Trophoblast cell (in vitro differentiated cells and primary cell): ENCODE data around the gene GRIN2C.
A peak's percentile ranks its signal among the peaks of the same experiment; 100 is the strongest.

Experiments used
- DNase-seq, 2 donors: peaks; one replicate each; pipeline ENCODE4 v3.0.0-alpha.2; 2016
- H2AFZ ChIP-seq: 2 replicates; pipeline ENCODE4 v1.6.1; 2013; ENCODE audit warnings: low read length, moderate library complexity, mild to moderate bottlenecking; ENCODE audit not compliant: insufficient read depth, poor library complexity
- H2AK5ac ChIP-seq: 2 replicates; pipeline ENCODE4 v1.6.1; 2013; ENCODE audit warnings: mild to moderate bottlenecking, low read length
- H2BK120ac ChIP-seq: 2 replicates; pipeline ENCODE4 v1.6.1; 2013; ENCODE audit warnings: low read length, mild to moderate bottlenecking, moderate library complexity; ENCODE audit not compliant: insufficient read depth, poor library complexity
- H2BK12ac ChIP-seq: 2 replicates; pipeline ENCODE4 v1.6.1; 2013; ENCODE audit warnings: mild to moderate bottlenecking, low read length, moderate library complexity
- H2BK5ac ChIP-seq: 2 replicates; pipeline ENCODE4 v1.6.1; 2013; ENCODE audit warnings: low read length, low read depth, moderate library complexity, mild to moderate bottlenecking; ENCODE audit not compliant: poor library complexity
- H3K14ac ChIP-seq: 2 replicates; pipeline ENCODE4 v1.6.1; 2013; ENCODE audit warnings: mild to moderate bottlenecking, low read length
- H3K18ac ChIP-seq: 2 replicates; pipeline ENCODE4 v1.6.1; 2013; ENCODE audit warnings: mild to moderate bottlenecking, low read length
- H3K23ac ChIP-seq: 2 replicates; pipeline ENCODE4 v1.6.1; 2013; ENCODE audit warnings: low read length
- H3K27ac ChIP-seq: 2 replicates; pipeline ENCODE4 v1.5.1; 2013; ENCODE audit warnings: low read depth, mild to moderate bottlenecking, inconsistent platforms, low read length, moderate library complexity
- H3K27me3 ChIP-seq: 2 replicates; pipeline ENCODE4 v1.6.1; 2013; ENCODE audit warnings: inconsistent platforms, mild to moderate bottlenecking, low read length, moderate library complexity; ENCODE audit not compliant: insufficient read depth
- H3K36me3 ChIP-seq, 2 experiments: 1 replicate in 1 of 2; 2 replicates in 1 of 2; pipeline ENCODE4 v1.6.1; 2013; ENCODE audit warnings: low read length in 2 of 2, mild to moderate bottlenecking in 2 of 2, moderate library complexity in 1 of 2; ENCODE audit not compliant: insufficient read depth in 2 of 2, control insufficient read depth in 1 of 2
- H3K4ac ChIP-seq: 2 replicates; pipeline ENCODE4 v1.6.1; 2013; ENCODE audit warnings: low read depth, mild to moderate bottlenecking, low read length, moderate library complexity
- H3K4me1 ChIP-seq, 2 experiments: 1 replicate in 1 of 2; 2 replicates in 1 of 2; pipeline ENCODE4 v1.6.1; 2013; ENCODE audit warnings: low read length in 2 of 2, mild to moderate bottlenecking in 2 of 2, moderate library complexity in 1 of 2; ENCODE audit not compliant: insufficient read depth in 2 of 2, control insufficient read depth in 1 of 2
- H3K4me2 ChIP-seq: 2 replicates; pipeline ENCODE4 v1.6.1; 2013; ENCODE audit warnings: inconsistent platforms, mild to moderate bottlenecking, low read length, moderate library complexity
- H3K4me3 ChIP-seq: 2 replicates; pipeline ENCODE4 v1.5.1; 2013; ENCODE audit warnings: mild to moderate bottlenecking, low read depth, low read length, inconsistent platforms
- H3K79me1 ChIP-seq: one replicate; pipeline ENCODE4 v1.6.1; 2013; ENCODE audit warnings: low read length
- H3K79me2 ChIP-seq: 2 replicates; pipeline ENCODE4 v1.6.1; 2013; ENCODE audit warnings: low read length, mild to moderate bottlenecking; ENCODE audit not compliant: control insufficient read depth, insufficient read depth, poor library complexity
- H3K9ac ChIP-seq: 2 replicates; pipeline ENCODE4 v1.6.1; 2013; ENCODE audit warnings: mild to moderate bottlenecking, low read length
- H3K9me3 ChIP-seq: 2 replicates; pipeline ENCODE4 v1.6.1; 2013; ENCODE audit warnings: low read depth, mild to moderate bottlenecking, control low read depth, inconsistent platforms, low read length; ENCODE audit not compliant: insufficient read depth
- H4K12ac ChIP-seq: 2 replicates; pipeline ENCODE4 v1.6.1; 2013; ENCODE audit warnings: low read depth, mild to moderate bottlenecking, low read length, moderate library complexity
- H4K8ac ChIP-seq: 2 replicates; pipeline ENCODE4 v1.6.1; 2013; ENCODE audit warnings: low read depth, mild to moderate bottlenecking, low read length, moderate library complexity
- H4K91ac ChIP-seq: one replicate; pipeline ENCODE4 v1.6.1; 2013; ENCODE audit warnings: low read depth, mild to moderate bottlenecking, low read length, moderate library complexity
- WGBS: extraction: QIAGEN DNeasy Blood & Tissue Kit; methylation state at CpG from one replicate; pipeline ENCODE4 v1.1.7; 2013; ENCODE audit warnings: missing lambda C conversion rate; ENCODE audit not compliant: insufficient read length, insufficient coverage; ENCODE audit errors: extremely low coverage; 5-methylcytosine and 5-hydroxymethylcytosine counted together

Gene GRIN2C

DNA sequence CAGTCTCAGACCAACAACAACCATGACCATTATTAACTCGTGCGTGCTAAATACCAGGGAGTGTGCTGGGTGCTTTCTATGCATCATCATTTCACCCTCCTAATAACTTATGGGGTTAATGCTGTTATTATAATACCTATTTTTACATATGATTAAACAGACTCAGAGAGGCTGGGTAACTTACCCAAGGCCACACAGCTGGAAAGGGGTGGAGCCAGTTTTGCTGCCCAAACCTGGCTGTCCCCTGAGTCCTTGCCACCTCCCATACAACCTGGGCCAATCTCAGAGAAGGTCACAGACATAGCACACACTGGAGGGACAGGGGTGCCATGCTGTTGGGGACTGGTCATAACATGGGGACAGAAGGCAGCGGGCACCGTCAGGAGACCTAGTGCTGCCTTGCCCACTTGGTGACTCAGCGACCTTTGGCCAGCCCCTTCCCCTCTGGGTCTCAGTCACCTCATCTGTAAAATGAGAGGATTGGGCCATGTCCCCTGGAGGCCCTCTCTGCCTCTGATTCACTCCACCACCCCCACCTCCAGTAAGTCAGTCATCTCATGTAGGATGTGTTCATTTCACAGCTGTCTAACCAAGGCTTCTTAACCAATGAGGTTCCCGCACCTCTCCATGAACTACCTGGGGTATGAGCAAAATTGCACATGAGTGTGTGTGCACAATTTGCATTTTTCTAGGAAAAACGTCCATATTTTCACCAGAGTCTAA is 45.2 kb upstream of the GRIN2C start:
- no peaks in the 10 kb centered on the region for H3K79me2 ChIP-seq
- H2BK120ac ChIP-seq, result no peak overlapping the region
- WGBS, result no CpG with 5 or more reads among the region's 7 CpGs
- DNase-seq, result no peak
- H3K9me3 ChIP-seq, result peaks cover 7% of the 10 kb centered on the region
- H2BK12ac ChIP-seq, result no peak overlapping the region
- no peak overlapping the region for H2AK5ac ChIP-seq
- no peak overlapping the region for H2BK5ac ChIP-seq
- H3K36me3 ChIP-seq, result no peaks in the 10 kb centered on the region
- peak overlapping the region; percentile 3 for H3K9ac ChIP-seq
- no peak overlapping the region for H3K4ac ChIP-seq
- no peak overlapping the region for H3K27ac ChIP-seq
- no peak overlapping the region for H4K8ac ChIP-seq
- no peaks in the 10 kb centered on the region for H3K27me3 ChIP-seq
- H3K4me1 ChIP-seq, result peaks cover 8 to 16% of the 10 kb centered on the region in 2 experiments
- H4K91ac ChIP-seq, result no peak overlapping the region
- no peak overlapping the region for H4K12ac ChIP-seq
- H3K14ac ChIP-seq, result no peak overlapping the region
- H3K23ac ChIP-seq, result peak overlapping the region; percentile 24
- no peak overlapping the region for H3K4me2 ChIP-seq
- H3K79me1 ChIP-seq, result peaks cover 6% of the 10 kb centered on the region
- H3K4me3 ChIP-seq, result no peak overlapping the region
- H2AFZ ChIP-seq, result no peak overlapping the region
- no peak overlapping the region for H3K18ac ChIP-seq

DNA sequence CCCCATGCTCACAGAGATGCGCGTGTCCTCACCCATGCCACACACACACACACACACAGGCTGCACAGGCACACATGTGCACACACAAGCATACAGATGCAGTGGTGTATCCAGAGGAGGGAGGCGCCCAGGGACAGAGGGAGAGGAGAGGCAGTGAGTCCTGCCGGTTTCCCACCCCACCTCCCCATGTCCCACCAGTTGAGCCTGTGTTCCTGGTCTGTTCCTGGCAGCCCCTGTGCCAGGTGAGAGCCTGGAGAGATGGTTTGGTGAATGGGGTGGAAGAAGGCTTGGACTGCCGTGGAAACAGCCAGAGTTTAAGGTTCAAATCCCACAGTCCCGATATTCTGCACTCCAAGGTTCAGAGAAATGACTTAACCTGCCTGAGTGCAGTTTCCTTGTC is 44.0 kb upstream of the GRIN2C start:
- Histone ChIP-seq H2BK5ac (no peak overlapping the region), H3K27ac (no peak overlapping the region), H2BK12ac (no peak overlapping the region), H4K8ac (no peak overlapping the region), H3K4me2 (no peak overlapping the region), H2AFZ (no peak overlapping the region), H3K4ac (no peak overlapping the region), H2BK120ac (no peak overlapping the region), H3K23ac (no peak overlapping the region), H3K79me2 (no peaks in the 10 kb centered on the region), H3K9ac (no peak overlapping the region), H3K4me1 (peaks cover 4 to 12% of the 10 kb centered on the region in 2 experiments), H3K27me3 (no peaks in the 10 kb centered on the region), H3K36me3 (no peaks in the 10 kb centered on the region), H3K79me1 (peaks cover 6% of the 10 kb centered on the region), H2AK5ac (no peak overlapping the region), H4K91ac (no peak overlapping the region), H4K12ac (no peak overlapping the region), H3K14ac (no peak overlapping the region), H3K4me3 (no peak overlapping the region), H3K18ac (no peak overlapping the region), H3K9me3 (peaks cover 7% of the 10 kb centered on the region)
- WGBS, result no CpG with 5 or more reads among the region's 6 CpGs
- no peak for DNase-seq

DNA sequence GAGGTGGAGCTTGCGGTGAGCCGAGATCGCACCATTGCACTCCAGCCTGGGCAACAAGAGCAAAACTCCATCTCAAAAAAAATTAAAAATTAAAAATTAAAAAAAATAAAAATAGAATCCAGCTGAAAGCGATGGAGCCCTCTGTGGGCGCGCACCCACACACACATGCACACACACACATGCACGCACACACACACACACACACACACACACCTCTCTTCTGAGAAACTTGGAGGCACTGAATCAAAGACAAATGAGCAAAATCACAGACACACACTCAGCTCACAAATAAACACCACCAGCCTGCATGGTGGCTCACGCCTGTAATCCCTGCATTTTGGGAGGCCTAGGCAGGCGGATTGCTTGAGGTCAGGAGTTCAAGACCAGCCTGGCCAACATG is 43.3 kb upstream of the GRIN2C start:
- Histone ChIP-seq H3K27me3 (no peaks in the 10 kb centered on the region), H3K18ac (no peak overlapping the region), H2AFZ (no peak overlapping the region), H3K14ac (no peak overlapping the region), H2BK120ac (no peak overlapping the region), H3K9ac (no peak overlapping the region), H4K12ac (no peak overlapping the region), H4K91ac (no peak overlapping the region), H3K79me2 (no peaks in the 10 kb centered on the region), H3K4me1 (peaks cover 2 to 8% of the 10 kb centered on the region in 2 experiments), H3K27ac (no peak overlapping the region), H3K4me2 (no peak overlapping the region), H3K4me3 (no peak overlapping the region), H3K36me3 (no peaks in the 10 kb centered on the region), H2BK12ac (no peak overlapping the region), H3K23ac (no peak overlapping the region), H3K9me3 (peaks cover 7% of the 10 kb centered on the region), H2BK5ac (no peak overlapping the region), H3K79me1 (peaks cover 6% of the 10 kb centered on the region), H2AK5ac (no peak overlapping the region), H3K4ac (no peak overlapping the region), H4K8ac (no peak overlapping the region)
- whole genome bisulfite sequencing, result no CpG with 5 or more reads among the region's 9 CpGs
- no peak for DNase-seq

- no peak overlapping the region for H2BK120ac ChIP-seq
- H4K8ac ChIP-seq, result no peak overlapping the region
- H3K4ac ChIP-seq, result no peak overlapping the region
- H3K9ac ChIP-seq, result no peak overlapping the region
- no peaks in the 10 kb centered on the region for H3K36me3 ChIP-seq
- H3K27ac ChIP-seq, result no peak overlapping the region
- no peak overlapping the region for H2BK12ac ChIP-seq
- no peak overlapping the region for H3K18ac ChIP-seq
- H3K14ac ChIP-seq, result no peak overlapping the region
- H4K12ac ChIP-seq, result no peak overlapping the region
- no CpG with 5 or more reads among the region's 14 CpGs for WGBS
- H3K23ac ChIP-seq, result no peak overlapping the region
- H3K79me1 ChIP-seq, result no peaks in the 10 kb centered on the region
- no peak overlapping the region for H3K4me2 ChIP-seq
- no peak overlapping the region for H4K91ac ChIP-seq
- peaks cover 7% of the 10 kb centered on the region for H3K9me3 ChIP-seq
- no peak for DNase-seq
- no peak overlapping the region for H3K4me3 ChIP-seq
- no peak overlapping the region for H2BK5ac ChIP-seq
- H2AFZ ChIP-seq, result no peak overlapping the region
- H3K27me3 ChIP-seq, result no peaks in the 10 kb centered on the region
- no peaks in the 10 kb centered on the region for H3K4me1 ChIP-seq
- H3K79me2 ChIP-seq, result no peaks in the 10 kb centered on the region
- H2AK5ac ChIP-seq, result no peak overlapping the region
Measured at GRCh38 chr17:74901353-74902135, 41.9 kb upstream of the GRIN2C start.
